Measurements from ENCODE around the gene LRRC57. TPM values are rescaled to one million over a fixed set of nuclear protein-coding genes. Genes with fewer than 3 reads are reported as not detected.

Gene LRRC57
- total RNA-seq, result 10 to 100 TPM; 15.9 to 29.0 (median 21.2) TPM

GRCh38 chr15:42548249-42549031 is at the start of gene LRRC57, which contains the start of gene HAUS2:
Gene LRRC57, minus strand, starts transcription at chr15:42548793. Its CDS starts 359 bp downstream, at chr15:42548434.
Gene HAUS2, plus strand, starts transcription at chr15:42548838. Its CDS starts 35 bp downstream, at chr15:42548873.
- TF ChIP-seq, protein P1, sequence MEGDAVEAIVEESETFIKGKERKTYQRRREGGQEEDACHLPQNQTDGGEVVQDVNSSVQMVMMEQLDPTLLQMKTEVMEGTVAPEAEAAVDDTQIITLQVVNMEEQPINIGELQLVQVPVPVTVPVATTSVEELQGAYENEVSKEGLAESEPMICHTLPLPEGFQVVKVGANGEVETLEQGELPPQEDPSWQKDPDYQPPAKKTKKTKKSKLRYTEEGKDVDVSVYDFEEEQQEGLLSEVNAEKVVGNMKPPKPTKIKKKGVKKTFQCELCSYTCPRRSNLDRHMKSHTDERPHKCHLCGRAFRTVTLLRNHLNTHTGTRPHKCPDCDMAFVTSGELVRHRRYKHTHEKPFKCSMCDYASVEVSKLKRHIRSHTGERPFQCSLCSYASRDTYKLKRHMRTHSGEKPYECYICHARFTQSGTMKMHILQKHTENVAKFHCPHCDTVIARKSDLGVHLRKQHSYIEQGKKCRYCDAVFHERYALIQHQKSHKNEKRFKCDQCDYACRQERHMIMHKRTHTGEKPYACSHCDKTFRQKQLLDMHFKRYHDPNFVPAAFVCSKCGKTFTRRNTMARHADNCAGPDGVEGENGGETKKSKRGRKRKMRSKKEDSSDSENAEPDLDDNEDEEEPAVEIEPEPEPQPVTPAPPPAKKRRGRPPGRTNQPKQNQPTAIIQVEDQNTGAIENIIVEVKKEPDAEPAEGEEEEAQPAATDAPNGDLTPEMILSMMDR (IDR thresholded peaks at IDR 0.05; ENCODE audit: low read depth), result no peak

- TF ChIP-seq, protein P1 (IDR thresholded peaks at IDR 0.05; ENCODE audit: low read depth), result no peak
Observed at GRCh38 chr15:42595626-42596240, 47.1 kb upstream of the LRRC57 start.

- TF ChIP-seq, protein P1 (IDR thresholded peaks at IDR 0.05; ENCODE audit: low read depth), result no peak
Observed at GRCh38 chr15:42594095-42594494, 45.5 kb upstream of the LRRC57 start.

GRCh38 chr15:42593143-42593542 is 44.5 kb upstream of the LRRC57 start:
- TF ChIP-seq, protein P1 (IDR thresholded peaks at IDR 0.05; ENCODE audit: low read depth), result no peak

DNA sequence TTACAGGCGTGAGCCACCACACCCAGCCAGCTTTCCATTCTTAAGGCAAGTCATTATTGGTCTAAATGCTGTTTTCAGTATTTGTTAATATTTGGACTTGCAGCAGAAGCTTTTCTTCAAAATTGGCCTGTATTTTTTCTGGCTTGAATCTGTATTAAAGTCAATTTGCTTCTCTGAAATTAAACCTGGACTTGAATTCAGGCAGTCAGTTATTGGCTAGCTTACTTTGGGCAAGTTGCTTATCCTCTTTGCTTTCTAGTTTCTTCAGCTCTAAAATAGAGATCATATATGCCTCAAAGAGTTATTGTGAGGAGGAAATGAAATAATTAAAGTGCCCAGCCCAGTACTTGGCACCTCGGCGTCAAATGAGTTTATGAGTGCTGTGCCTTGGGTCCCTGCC is 44.1 kb upstream of the LRRC57 start:
- TF ChIP-seq, protein P1 (IDR thresholded peaks at IDR 0.05; ENCODE audit: low read depth), result no peak

GRCh38 chr15:42591238-42591934 is 42.8 kb upstream of the LRRC57 start:
- TF ChIP-seq, protein P1 (IDR thresholded peaks at IDR 0.05; ENCODE audit: low read depth), result no peak

All from subcutaneous adipose tissue (tissue), 4 donors.